ENCODE data around the gene AADACL4. TPM values are rescaled to one million over a fixed set of nuclear protein-coding genes. Genes with fewer than 3 reads are reported as not detected.
"Not testable (repeated sequence)": the region's sequence is repeated elsewhere in the genome, so short reads cannot be mapped to it uniquely, and the experiment has no call there.

AADACL4 gene
- total RNA-seq, 1 donor, result not detected

GRCh38 chr1:12712076-12712475 lies 68.2 kb downstream of the AADACL4 start:
- DNase-seq (ENCODE audit: low read depth), result no peak
- no peak for TF ChIP-seq CTCF (IDR thresholded peaks at IDR 0.05; ENCODE audit: insufficient read depth, low read length)
- no peak overlapping the region for H3K4me3 ChIP-seq (ENCODE audit: low read depth, low read length)

- no peak for TF ChIP-seq CTCF (IDR thresholded peaks at IDR 0.05; ENCODE audit: insufficient read depth, low read length)
- H3K4me3 ChIP-seq (ENCODE audit: low read depth, low read length), result no peak overlapping the region
- DNase-seq (ENCODE audit: low read depth), result no peak
These were observed 69.0 kb downstream of the AADACL4 start for GRCh38 chr1:12712929-12713328.

GRCh38 chr1:12713651-12714050 lies 69.8 kb downstream of the AADACL4 start:
- H3K4me3 ChIP-seq (ENCODE audit: low read depth, low read length); DNase-seq (ENCODE audit: low read depth): not testable (repeated sequence)

DNA sequence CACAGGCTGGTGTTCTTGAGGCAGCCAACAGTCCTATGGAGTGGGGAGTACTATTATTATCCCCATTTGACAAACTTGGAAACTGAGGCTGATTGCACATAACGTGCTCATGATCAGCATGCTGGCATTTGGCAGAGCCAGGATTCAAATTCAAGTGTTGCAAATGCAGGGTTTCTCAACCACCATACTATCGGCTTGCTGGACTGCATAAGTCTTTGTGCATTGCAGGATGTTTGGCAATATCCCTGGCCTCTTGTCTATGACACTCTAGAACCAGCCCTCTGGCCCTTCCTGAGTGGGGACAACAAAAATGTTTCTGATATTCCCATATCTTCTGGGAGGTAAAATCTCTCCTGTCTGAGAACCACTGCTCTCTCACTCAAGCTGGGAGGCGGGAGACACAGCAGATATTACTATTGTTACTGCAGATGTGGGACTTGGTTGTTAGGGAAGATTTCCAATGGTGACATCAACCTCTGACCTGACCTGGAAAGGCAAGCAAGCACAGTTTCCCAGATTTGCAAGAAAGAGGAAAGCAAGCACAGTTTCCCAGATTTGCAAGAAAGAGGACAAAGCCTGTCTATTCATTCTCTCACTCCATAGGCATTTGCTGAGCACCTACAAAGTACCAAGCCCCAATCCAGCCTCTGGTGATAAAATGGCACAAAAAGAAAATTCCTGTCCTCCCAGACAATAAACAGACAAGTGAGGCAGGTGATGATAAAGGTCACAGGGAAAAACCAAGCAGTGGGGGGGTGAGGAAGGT lies 71.0 kb downstream of the AADACL4 start:
- no peak for TF ChIP-seq CTCF (IDR thresholded peaks at IDR 0.05; ENCODE audit: insufficient read depth, low read length)
- H3K4me3 ChIP-seq (ENCODE audit: low read depth, low read length), result no peak overlapping the region
- DNase-seq (ENCODE audit: low read depth), result peak; percentile 8

DNA sequence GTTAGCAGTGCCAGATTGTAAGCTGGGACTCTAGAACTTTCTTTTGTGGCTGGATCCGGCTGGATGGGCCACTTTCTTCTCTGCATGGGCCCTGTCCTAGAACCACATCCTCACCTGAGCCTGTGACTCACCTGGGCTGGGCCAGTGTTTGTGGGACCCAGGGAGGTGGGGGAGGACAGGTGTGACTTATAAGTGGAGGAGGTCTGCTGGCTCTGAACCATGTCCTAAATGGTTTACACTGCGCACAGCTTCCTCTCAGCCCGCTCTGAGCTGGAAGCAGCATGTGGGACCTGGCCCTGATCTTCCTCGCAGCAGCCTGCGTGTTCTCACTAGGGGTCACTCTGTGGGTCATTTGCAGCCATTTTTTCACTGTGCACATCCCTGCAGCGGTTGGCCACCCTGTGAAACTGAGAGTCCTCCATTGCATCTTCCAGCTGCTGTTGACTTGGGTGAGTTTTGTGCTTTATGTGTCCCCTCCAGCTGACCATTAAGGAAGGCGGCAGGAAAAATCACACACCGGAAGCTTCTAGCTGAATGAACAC lies 72.1 kb downstream of the AADACL4 start, which contains the start of gene AADACL3:
Gene AADACL3 (plus strand): TSS at position 215 of the 542 bp plus-strand sequence. CDS start 67 bp downstream, at position 282.
- TF ChIP-seq CTCF (IDR thresholded peaks at IDR 0.05; ENCODE audit: insufficient read depth, low read length), result no peak

More for the DNA sequence above, 72.1 kb downstream of the AADACL4 start, which contains the start of gene AADACL3:
- no peak within 1 kb of the TSS for H3K4me3 ChIP-seq (ENCODE audit: low read depth, low read length)
- DNase-seq (ENCODE audit: low read depth), result no peak

Small RNA genes within 50 kb of the gene (small RNA-seq; reads per million reads assigned to genes)
- gene AC244670.1, result not detected

Other genes starting within 250 kb of the AADACL4 start
- 64.4 and 114 TPM in 2 replicates for gene DHRS3, start 25.9 kb upstream of the AADACL4 start, total RNA-seq (ENCODE audit: low replicate concordance)
- not detected in 2 replicates for gene AADACL3, start 72.0 kb downstream of the AADACL4 start, total RNA-seq (ENCODE audit: low replicate concordance)
- not detected in 2 replicates for gene CFAP107, start 102.1 kb downstream of the AADACL4 start, total RNA-seq (ENCODE audit: low replicate concordance)
- gene PRAMEF12, start 129.7 kb downstream of the AADACL4 start, total RNA-seq (ENCODE audit: low replicate concordance), result not detected in 2 replicates
- gene PRAMEF1, start 147.3 kb downstream of the AADACL4 start, total RNA-seq (ENCODE audit: low replicate concordance), result not detected in 2 replicates
- not detected in 2 replicates for gene PRAMEF11, start 187.3 kb downstream of the AADACL4 start, total RNA-seq (ENCODE audit: low replicate concordance)
- not detected in 2 replicates for gene HNRNPCL1, start 204.6 kb downstream of the AADACL4 start, total RNA-seq (ENCODE audit: low replicate concordance)
- not detected in 2 replicates for gene PRAMEF2, start 213.0 kb downstream of the AADACL4 start, total RNA-seq (ENCODE audit: low replicate concordance)
- not detected in 2 replicates for gene PRAMEF4, start 242.1 kb downstream of the AADACL4 start, total RNA-seq (ENCODE audit: low replicate concordance)

Data from fibroblast of the aortic adventitia (primary cell).